Measurements from ENCODE around the gene DEDD2.

GRCh38 chr19:42220751-42221097, 3.2 kb upstream of the DEDD2 start:
- TF ChIP-seq, protein P1, sequence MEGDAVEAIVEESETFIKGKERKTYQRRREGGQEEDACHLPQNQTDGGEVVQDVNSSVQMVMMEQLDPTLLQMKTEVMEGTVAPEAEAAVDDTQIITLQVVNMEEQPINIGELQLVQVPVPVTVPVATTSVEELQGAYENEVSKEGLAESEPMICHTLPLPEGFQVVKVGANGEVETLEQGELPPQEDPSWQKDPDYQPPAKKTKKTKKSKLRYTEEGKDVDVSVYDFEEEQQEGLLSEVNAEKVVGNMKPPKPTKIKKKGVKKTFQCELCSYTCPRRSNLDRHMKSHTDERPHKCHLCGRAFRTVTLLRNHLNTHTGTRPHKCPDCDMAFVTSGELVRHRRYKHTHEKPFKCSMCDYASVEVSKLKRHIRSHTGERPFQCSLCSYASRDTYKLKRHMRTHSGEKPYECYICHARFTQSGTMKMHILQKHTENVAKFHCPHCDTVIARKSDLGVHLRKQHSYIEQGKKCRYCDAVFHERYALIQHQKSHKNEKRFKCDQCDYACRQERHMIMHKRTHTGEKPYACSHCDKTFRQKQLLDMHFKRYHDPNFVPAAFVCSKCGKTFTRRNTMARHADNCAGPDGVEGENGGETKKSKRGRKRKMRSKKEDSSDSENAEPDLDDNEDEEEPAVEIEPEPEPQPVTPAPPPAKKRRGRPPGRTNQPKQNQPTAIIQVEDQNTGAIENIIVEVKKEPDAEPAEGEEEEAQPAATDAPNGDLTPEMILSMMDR (conservative IDR thresholded peaks at IDR 0.05; ENCODE audit: low read length): no peak
- TF ChIP-seq EZH2phosphoT487 (IDR thresholded peaks at IDR 0.05; ENCODE audit: borderline replicate concordance): no peak

Measured in Loucy (cell line).